ENCODE measurements around the gene RAVER1.

Gene RAVER1

GRCh38 chr19:10269333-10270179, 63.8 kb downstream of the RAVER1 start:
- peak; percentile 89 for DNase-seq (ENCODE audit: low spot score)

- DNase-seq (ENCODE audit: low spot score), result no peak
Measured at GRCh38 chr19:10268071-10268470, 65.3 kb downstream of the RAVER1 start.

- no peak for DNase-seq (ENCODE audit: low spot score)
Measured at GRCh38 chr19:10266706-10267105, 66.6 kb downstream of the RAVER1 start.
